ENCODE data around the gene KRT31.
"Not testable (repeated sequence)": the region's sequence is repeated elsewhere in the genome, so short reads cannot be mapped to it uniquely, and the experiment has no call there.

The KRT31 gene

GRCh38 chr17:41417127-41417526, 19.7 kb upstream of the KRT31 start:
- DNase-seq = no peak

- no peak for DNase-seq
Observed at GRCh38 chr17:41416479-41416878, 19.1 kb upstream of the KRT31 start.

GRCh38 chr17:41415833-41416335, 18.5 kb upstream of the KRT31 start:
- DNase-seq = no peak

- DNase-seq = no peak
Observed at GRCh38 chr17:41415411-41415810, 18.0 kb upstream of the KRT31 start.

- no peak for DNase-seq
Observed at GRCh38 chr17:41413982-41414381, 16.6 kb upstream of the KRT31 start.

- no peak for DNase-seq
Observed at GRCh38 chr17:41413353-41413957, 16.0 kb upstream of the KRT31 start.

- no peak for DNase-seq
Observed at GRCh38 chr17:41411072-41411840, 13.8 kb upstream of the KRT31 start.

GRCh38 chr17:41407226-41407625, 9.8 kb upstream of the KRT31 start:
- no peak for DNase-seq

GRCh38 chr17:41406205-41406604, 8.8 kb upstream of the KRT31 start:
- DNase-seq = no peak

- DNase-seq = peak; percentile 29
Observed at GRCh38 chr17:41404024-41404671, 6.7 kb upstream of the KRT31 start.

- no peak for DNase-seq
Observed at GRCh38 chr17:41403404-41404023, 6.1 kb upstream of the KRT31 start.

GRCh38 chr17:41402161-41402560, 4.8 kb upstream of the KRT31 start:
- DNase-seq = no peak

- DNase-seq = no peak
Observed at GRCh38 chr17:41396340-41396739, 1.1 kb downstream of the KRT31 start.

- no peak for DNase-seq
Observed at GRCh38 chr17:41395611-41396010, 1.8 kb downstream of the KRT31 start.

GRCh38 chr17:41395044-41395443, 2.4 kb downstream of the KRT31 start:
- not testable (repeated sequence) for DNase-seq

- DNase-seq = no peak
Observed at GRCh38 chr17:41394254-41394996, 3.0 kb downstream of the KRT31 start.

- DNase-seq = no peak
Observed at GRCh38 chr17:41393826-41394225, 3.6 kb downstream of the KRT31 start.

- DNase-seq = no peak
Observed at GRCh38 chr17:41393294-41393693, 4.1 kb downstream of the KRT31 start.

GRCh38 chr17:41392278-41392677, 5.1 kb downstream of the KRT31 start:
- no peak for DNase-seq

GRCh38 chr17:41391535-41391934, 5.9 kb downstream of the KRT31 start:
- DNase-seq = no peak

GRCh38 chr17:41390411-41390938, 6.9 kb downstream of the KRT31 start:
- DNase-seq = no peak

GRCh38 chr17:41387670-41388069, 9.7 kb downstream of the KRT31 start:
- DNase-seq = no peak

GRCh38 chr17:41386227-41386626, 11.2 kb downstream of the KRT31 start:
- no peak for DNase-seq
